SK-N-SH (cell line): ENCODE measurements around the gene MACROD2. TPM values are rescaled to one million over a fixed set of nuclear protein-coding genes. Genes with fewer than 3 reads are reported as not detected.

Source experiments
- CTCF ChIA-PET: fragments of 300-600, 350-600 bp; formaldehyde crosslinking; extraction: SDS; loops from one replicate; lab custom pipeline; 2021; lab: Yijun Ruan, JAX
- POLR2A ChIA-PET: fragments of 350-600 bp; sonication (Branson Sonifier 250); formaldehyde crosslinking; extraction: SDS; loops from one replicate; lab custom pipeline; 2020; ENCODE audit warnings: antibody characterized with exemption, inconsistent platforms; lab: Yijun Ruan, JAX
- DNase-seq: peaks from one replicate; pipeline ENCODE4 v3.0.0; 2012
- H2AFZ ChIP-seq: fragments of 200-600 bp; sonication (generic); 2 replicates; pipeline ENCODE4 v1.8.1; 2016; ENCODE audit warnings: antibody characterized with exemption, mild to moderate bottlenecking, low read depth
- H3F3A ChIP-seq: fragments of 200-600 bp; sonication (generic); replicated peaks from 2 replicates; pipeline ENCODE3; 2016; ENCODE audit warnings: antibody characterized with exemption, mild to moderate bottlenecking; ENCODE audit not compliant: insufficient read depth
- H3K27ac ChIP-seq, 2 experiments: fragments of 200-500 bp in 1 of 2; fragments of 200-600 bp in 1 of 2; sonication (Bioruptor generic) in 1 of 2; sonication (generic), shearing (Covaris generic) in 1 of 2; 2 replicates each; pipeline versions ENCODE4 v1.5.1 to v1.6.1; 2014 to 2016; ENCODE audit warnings: low read depth in 2 of 2, inconsistent platforms in 1 of 2, low read length in 1 of 2, mild to moderate bottlenecking in 1 of 2, mixed read lengths in 1 of 2
- H3K27me3 ChIP-seq: fragments of 200-600 bp; sonication (generic), shearing (Covaris generic); 2 replicates; pipeline ENCODE4 v1.6.1; 2016; ENCODE audit warnings: mixed run types; ENCODE audit not compliant: insufficient read depth
- H3K36me3 ChIP-seq, 2 experiments: fragments of 200-500 bp in 1 of 2; fragments of 200-600 bp in 1 of 2; sonication (Bioruptor generic) in 1 of 2; sonication (generic) in 1 of 2; replicated peaks in 1 of 2; 2 replicates each; pipeline versions ENCODE3 to v1.5.1; 2014 to 2016; ENCODE audit warnings: low read length in 1 of 2, mild to moderate bottlenecking in 1 of 2; ENCODE audit not compliant: insufficient read depth in 2 of 2, control insufficient read depth in 1 of 2
- H3K4me1 ChIP-seq, 2 experiments: fragments of 200-500 bp in 1 of 2; fragments of 200-600 bp in 1 of 2; sonication (Bioruptor generic) in 1 of 2; sonication (generic), shearing (Covaris generic) in 1 of 2; 2 replicates each; pipeline versions ENCODE4 v1.5.1 to v1.6.1; 2014 to 2016; ENCODE audit warnings: low read depth in 1 of 2, low read length in 1 of 2, mixed run types in 1 of 2; ENCODE audit not compliant: insufficient read depth in 2 of 2, control insufficient read depth in 1 of 2
- H3K4me2 ChIP-seq: fragments of 200-600 bp; sonication (generic), shearing (Covaris generic); 2 replicates; pipeline ENCODE4 v1.6.1; 2017; ENCODE audit warnings: mixed run types
- H3K4me3 ChIP-seq, 2 experiments: fragments of 200-500 bp in 1 of 2; fragments of 200-600 bp in 1 of 2; sonication (Bioruptor generic) in 1 of 2; sonication (generic), shearing (Covaris generic) in 1 of 2; 2 replicates each; pipeline versions ENCODE4 v1.5.1 to v1.8.1; 2014 to 2016; ENCODE audit warnings: low read depth in 2 of 2, inconsistent platforms in 1 of 2, low read length in 1 of 2, mild to moderate bottlenecking in 1 of 2, mixed read lengths in 1 of 2, moderate library complexity in 1 of 2
- H3K79me2 ChIP-seq: fragments of 200-600 bp; sonication (generic); 2 replicates; pipeline ENCODE4 v1.8.1; 2017; ENCODE audit warnings: mild to moderate bottlenecking; ENCODE audit not compliant: insufficient read depth
- H3K9ac ChIP-seq: fragments of 200-600 bp; sonication (generic); 2 replicates; pipeline ENCODE4 v1.6.1; 2017; ENCODE audit warnings: mixed run types
- H3K9me2 ChIP-seq: fragments of 200-600 bp; sonication (generic); 2 replicates; pipeline ENCODE4 v1.6.1; 2017; ENCODE audit warnings: mixed run types
- H3K9me3 ChIP-seq: fragments of 200-600 bp; sonication (generic); 2 replicates; pipeline ENCODE4 v1.6.1; 2017; ENCODE audit warnings: mixed run types, mild to moderate bottlenecking, moderate library complexity
- H4K20me1 ChIP-seq: fragments of 200-600 bp; sonication (generic); 2 replicates; pipeline ENCODE4 v1.6.1; 2017; ENCODE audit warnings: mild to moderate bottlenecking, mixed run types; ENCODE audit not compliant: insufficient read depth
- FOSL2 ChIP-seq: IDR thresholded peaks from 2 replicates; pipeline ENCODE4 v1.4.0; 2012; ENCODE audit warnings: low read depth, mild to moderate bottlenecking, moderate library complexity, borderline replicate concordance
- FOXM1 ChIP-seq: IDR thresholded peaks from 2 replicates; pipeline ENCODE4 v1.4.0; 2012; ENCODE audit warnings: low read depth, mild to moderate bottlenecking
- MAX ChIP-seq: IDR thresholded peaks from 2 replicates; pipeline ENCODE4 v1.4.0; 2012; ENCODE audit warnings: low read depth
- MXI1 ChIP-seq: IDR thresholded peaks from 2 replicates; pipeline ENCODE4 v1.6.1; 2012; ENCODE audit warnings: mild to moderate bottlenecking, low read depth, low read length, improper control_type of control experiment
- PBX3 ChIP-seq: IDR thresholded peaks from 2 replicates; pipeline ENCODE4; 2012
- POLR2AphosphoS5 ChIP-seq: IDR thresholded peaks from 2 replicates; pipeline ENCODE4 v1.6.1; 2012; ENCODE audit warnings: low read depth, low read length
- RCOR1 ChIP-seq: fragments of 150-350 bp; IDR thresholded peaks from 2 replicates; pipeline ENCODE4 v1.6.1; 2017; ENCODE audit warnings: antibody characterized with exemption, low read length
- REST ChIP-seq: IDR thresholded peaks from 2 replicates; pipeline ENCODE4 v1.6.1; 2012; ENCODE audit warnings: mild to moderate bottlenecking, low read depth, low read length, moderate library complexity
- SMC3 ChIP-seq: IDR thresholded peaks from 2 replicates; pipeline ENCODE4 v1.6.1; 2012; ENCODE audit warnings: low read depth, low read length, improper control_type of control experiment
- USF1 ChIP-seq: IDR thresholded peaks from 2 replicates; pipeline ENCODE4 v1.4.0; 2012; ENCODE audit warnings: low read depth, borderline replicate concordance
- ZBTB33 ChIP-seq: IDR thresholded peaks from 2 replicates; pipeline ENCODE4 v1.4.0; 2012; ENCODE audit warnings: low read depth, borderline replicate concordance
- WGBS: methylation state at CpG from one replicate; pipeline ENCODE4 v1.1.6; 2017; ENCODE audit warnings: low lambda C conversion rate; 5-methylcytosine and 5-hydroxymethylcytosine counted together
- polyA plus RNA-seq, 3 experiments: library from polyadenylated mRNA; depleted of rRNA; stranded (reverse); fragments of >200 nt; gene quantifications; 2 replicates each; pipeline ENCODE4 v1.2.3, GENCODE V29; 2012
- TF ChIP-seq, protein P1 (sequence below): fragments of 150-350 bp; IDR thresholded peaks from 2 replicates; pipeline ENCODE4 v1.6.1; 2017; ENCODE audit warnings: antibody characterized with exemption, low read length, low read depth, borderline replicate concordance

The MACROD2 gene
- polyA plus RNA-seq, 1 of the 3 experiments (the other 2 are of a cell fraction): 0.33 TPM

DNA sequence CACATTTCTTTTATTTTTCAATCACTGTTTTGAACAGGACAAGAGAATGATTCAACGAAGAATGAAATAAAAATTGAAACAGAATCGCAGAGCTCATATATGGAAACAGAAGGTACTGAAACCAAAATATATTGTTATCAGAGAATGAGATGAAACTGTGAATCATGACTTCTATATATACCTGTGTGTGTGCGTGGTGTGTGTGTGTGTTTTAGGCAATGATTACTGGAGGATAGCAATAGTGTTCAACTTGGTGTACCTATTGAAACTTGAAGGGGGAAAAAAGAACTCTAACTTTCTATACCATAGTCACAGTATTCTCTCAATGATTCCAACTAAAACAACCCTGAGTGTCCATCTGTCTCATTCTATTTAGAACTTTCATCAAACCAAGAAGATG, 1991.4 kb downstream of the MACROD2 start:
- Histone ChIP-seq H3K9me3 (no peaks in the 10 kb centered on the region), H2AFZ (no peak overlapping the region), H3K36me3 (no peaks in the 10 kb centered on the region), H3K4me2 (no peak overlapping the region), H3K9ac (no peak overlapping the region), H3K4me3 (no peak overlapping the region), H3F3A (no peaks in the 10 kb centered on the region), H3K79me2 (no peaks in the 10 kb centered on the region), H3K27ac (no peak overlapping the region), H3K9me2 (no peaks in the 10 kb centered on the region), H3K4me1 (no peaks in the 10 kb centered on the region), H3K27me3 (no peaks in the 10 kb centered on the region), H4K20me1 (no peaks in the 10 kb centered on the region)
- DNase-seq: no peak
- WGBS: 40% methylated on average over 3 of the region's 3 CpGs
- POLR2A ChIA-PET: no interaction called here
- CTCF ChIA-PET: no interaction called here
- TF ChIP-seq USF1: no peak

GRCh38 chr20:15991279-15991678, 1996.0 kb downstream of the MACROD2 start:
- no peaks in the 10 kb centered on the region for H3F3A ChIP-seq
- H2AFZ ChIP-seq: no peak overlapping the region
- H4K20me1 ChIP-seq: no peaks in the 10 kb centered on the region
- no peak overlapping the region for H3K4me2 ChIP-seq
- no peaks in the 10 kb centered on the region for H3K4me1 ChIP-seq
- H3K27me3 ChIP-seq: no peaks in the 10 kb centered on the region
- H3K9ac ChIP-seq: no peak overlapping the region
- CTCF ChIA-PET: no interaction called here
- no peak overlapping the region for H3K27ac ChIP-seq
- POLR2A ChIA-PET: no interaction called here
- H3K4me3 ChIP-seq: no peak overlapping the region
- no peak for TF ChIP-seq MXI1
- TF ChIP-seq PBX3: no peak
- no peak for TF ChIP-seq FOXM1
- TF ChIP-seq REST: no peak
- no peak for TF ChIP-seq SMC3
- TF ChIP-seq POLR2AphosphoS5: no peak
- TF ChIP-seq, protein P1, sequence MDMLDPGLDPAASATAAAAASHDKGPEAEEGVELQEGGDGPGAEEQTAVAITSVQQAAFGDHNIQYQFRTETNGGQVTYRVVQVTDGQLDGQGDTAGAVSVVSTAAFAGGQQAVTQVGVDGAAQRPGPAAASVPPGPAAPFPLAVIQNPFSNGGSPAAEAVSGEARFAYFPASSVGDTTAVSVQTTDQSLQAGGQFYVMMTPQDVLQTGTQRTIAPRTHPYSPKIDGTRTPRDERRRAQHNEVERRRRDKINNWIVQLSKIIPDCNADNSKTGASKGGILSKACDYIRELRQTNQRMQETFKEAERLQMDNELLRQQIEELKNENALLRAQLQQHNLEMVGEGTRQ: no peak
- no peak for TF ChIP-seq RCOR1
- no peak for TF ChIP-seq ZBTB33
- no peak for TF ChIP-seq MAX
- no peak for TF ChIP-seq FOSL2
- H3K9me3 ChIP-seq: no peaks in the 10 kb centered on the region
- no peaks in the 10 kb centered on the region for H3K79me2 ChIP-seq
- no peak for DNase-seq
- no peaks in the 10 kb centered on the region for H3K36me3 ChIP-seq
- H3K9me2 ChIP-seq: no peaks in the 10 kb centered on the region
